ENCODE measurements around the gene HOOK2. TPM values are rescaled to one million over a fixed set of nuclear protein-coding genes. Genes with fewer than 3 reads are reported as not detected.

Gene HOOK2
- total RNA-seq, 1 donor from 2014 or later = 65.3 TPM

DNA sequence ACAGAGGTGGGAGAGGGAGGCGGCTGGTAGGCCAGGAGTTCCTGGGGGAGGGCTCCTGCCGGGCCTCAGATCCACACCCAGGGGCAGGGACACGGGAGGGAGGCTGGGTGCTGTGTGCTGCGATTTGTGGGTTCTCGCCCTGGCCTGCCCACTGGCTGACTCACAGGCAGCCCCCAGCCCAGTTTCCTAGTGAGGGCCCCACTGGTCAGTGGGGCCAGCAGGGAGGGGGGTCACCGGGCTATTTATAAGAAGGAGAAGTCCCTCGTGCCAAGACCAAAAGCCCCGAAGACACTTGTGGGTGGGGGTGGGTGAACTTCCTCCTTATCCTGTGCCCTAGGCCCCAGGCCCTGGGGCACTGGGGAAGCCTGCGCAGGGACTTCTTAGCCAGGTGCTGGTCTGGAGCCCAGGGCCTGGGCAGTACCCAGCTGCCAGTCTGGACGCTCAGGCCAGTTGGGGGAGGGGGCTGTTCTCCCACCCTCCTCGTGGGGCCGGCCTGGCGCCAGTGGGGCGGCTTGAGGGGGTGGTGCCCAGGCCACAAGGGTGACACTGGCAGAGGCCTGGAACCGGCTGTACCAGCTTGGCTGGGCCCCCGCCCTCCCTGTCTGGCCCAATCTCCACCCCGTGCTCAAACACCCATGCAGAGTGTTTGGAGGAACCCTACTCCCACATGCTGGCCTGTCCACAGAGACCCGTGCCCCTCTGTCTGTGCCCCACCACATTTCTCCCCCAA lies 11.0 kb upstream of the HOOK2 start:
- no peaks in the 10 kb centered on the region for H3K27me3 ChIP-seq
- intact Hi-C loops (cut with DNase I) = no loop called here
- peak overlapping the region; percentile 100 for H3K27ac ChIP-seq
- H3K4me3 ChIP-seq = peak overlapping the region; percentile 19
- peaks cover 74% of the 10 kb centered on the region for H3K4me1 ChIP-seq
- ATAC-seq (peak; percentile 51), DNase-seq (peak; percentile 97)
- no peaks in the 10 kb centered on the region for H3K36me3 ChIP-seq
- H3K9me3 ChIP-seq = no peaks in the 10 kb centered on the region
- TF ChIP-seq, protein P1, sequence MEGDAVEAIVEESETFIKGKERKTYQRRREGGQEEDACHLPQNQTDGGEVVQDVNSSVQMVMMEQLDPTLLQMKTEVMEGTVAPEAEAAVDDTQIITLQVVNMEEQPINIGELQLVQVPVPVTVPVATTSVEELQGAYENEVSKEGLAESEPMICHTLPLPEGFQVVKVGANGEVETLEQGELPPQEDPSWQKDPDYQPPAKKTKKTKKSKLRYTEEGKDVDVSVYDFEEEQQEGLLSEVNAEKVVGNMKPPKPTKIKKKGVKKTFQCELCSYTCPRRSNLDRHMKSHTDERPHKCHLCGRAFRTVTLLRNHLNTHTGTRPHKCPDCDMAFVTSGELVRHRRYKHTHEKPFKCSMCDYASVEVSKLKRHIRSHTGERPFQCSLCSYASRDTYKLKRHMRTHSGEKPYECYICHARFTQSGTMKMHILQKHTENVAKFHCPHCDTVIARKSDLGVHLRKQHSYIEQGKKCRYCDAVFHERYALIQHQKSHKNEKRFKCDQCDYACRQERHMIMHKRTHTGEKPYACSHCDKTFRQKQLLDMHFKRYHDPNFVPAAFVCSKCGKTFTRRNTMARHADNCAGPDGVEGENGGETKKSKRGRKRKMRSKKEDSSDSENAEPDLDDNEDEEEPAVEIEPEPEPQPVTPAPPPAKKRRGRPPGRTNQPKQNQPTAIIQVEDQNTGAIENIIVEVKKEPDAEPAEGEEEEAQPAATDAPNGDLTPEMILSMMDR (IDR thresholded peaks at IDR 0.05) = no peak

DNA sequence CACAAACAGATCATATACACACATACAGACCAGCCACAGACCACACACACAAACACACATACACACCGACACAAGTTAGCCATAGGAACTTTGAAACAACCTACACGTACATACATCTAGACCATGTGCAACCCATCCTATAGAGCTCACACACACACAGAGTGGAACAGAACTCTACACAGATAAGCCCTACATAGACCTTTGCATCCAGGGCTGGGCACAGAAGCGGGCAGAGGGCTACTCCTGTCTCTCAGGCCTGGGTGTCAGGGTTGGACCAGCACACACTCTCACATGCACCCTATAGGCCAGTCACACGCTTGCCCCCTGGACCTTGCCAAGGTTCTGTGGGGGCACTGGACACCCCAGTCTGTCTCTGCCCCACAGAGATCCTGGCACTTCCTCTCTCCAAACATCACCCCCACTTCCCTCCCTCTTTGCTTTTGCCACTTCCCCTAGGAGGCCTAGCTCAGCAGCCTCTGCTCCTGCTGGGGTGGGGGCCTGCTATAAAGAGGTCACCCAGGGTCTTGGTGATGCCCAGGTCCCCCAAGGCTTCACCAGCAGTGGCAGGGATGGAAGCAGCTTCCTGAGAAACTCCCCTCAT lies 10.2 kb upstream of the HOOK2 start:
- no peaks in the 10 kb centered on the region for H3K36me3 ChIP-seq
- H3K9me3 ChIP-seq = no peaks in the 10 kb centered on the region
- H3K4me1 ChIP-seq = peaks cover 74% of the 10 kb centered on the region
- H3K4me3 ChIP-seq = peak overlapping the region; percentile 19
- no peaks in the 10 kb centered on the region for H3K27me3 ChIP-seq
- TF ChIP-seq, protein P1 (IDR thresholded peaks at IDR 0.05) = no peak
- peak; percentile 0 for ATAC-seq
- intact Hi-C loops (cut with DNase I) = no loop called here
- peak overlapping the region; percentile 100 for H3K27ac ChIP-seq
- DNase-seq = peak; percentile 74

DNA sequence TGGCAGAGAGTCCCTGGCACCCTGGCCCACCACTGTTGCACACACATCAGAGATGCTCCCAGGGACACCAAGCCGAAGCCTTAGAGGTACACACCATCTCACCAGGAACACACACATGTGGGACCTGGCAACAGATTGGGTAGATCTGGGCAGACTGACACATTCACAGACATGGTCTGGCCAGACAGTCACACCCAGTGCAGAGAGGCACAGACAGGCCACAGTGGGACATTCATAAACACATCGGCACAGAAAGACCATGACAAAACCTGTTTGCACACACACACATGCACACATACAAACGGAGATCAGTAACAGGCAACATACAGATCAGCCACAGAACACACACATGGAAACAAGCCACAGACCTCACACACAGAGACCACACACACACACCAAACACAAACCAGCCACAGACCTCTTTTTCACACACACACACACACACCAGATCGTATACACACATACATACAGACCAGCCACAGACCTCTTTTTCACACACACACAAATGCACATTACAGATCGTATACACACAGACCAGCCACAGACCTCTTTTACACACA lies 9.6 kb upstream of the HOOK2 start:
- ATAC-seq (no peak), DNase-seq (no peak)
- peaks cover 74% of the 10 kb centered on the region for H3K4me1 ChIP-seq

DNA sequence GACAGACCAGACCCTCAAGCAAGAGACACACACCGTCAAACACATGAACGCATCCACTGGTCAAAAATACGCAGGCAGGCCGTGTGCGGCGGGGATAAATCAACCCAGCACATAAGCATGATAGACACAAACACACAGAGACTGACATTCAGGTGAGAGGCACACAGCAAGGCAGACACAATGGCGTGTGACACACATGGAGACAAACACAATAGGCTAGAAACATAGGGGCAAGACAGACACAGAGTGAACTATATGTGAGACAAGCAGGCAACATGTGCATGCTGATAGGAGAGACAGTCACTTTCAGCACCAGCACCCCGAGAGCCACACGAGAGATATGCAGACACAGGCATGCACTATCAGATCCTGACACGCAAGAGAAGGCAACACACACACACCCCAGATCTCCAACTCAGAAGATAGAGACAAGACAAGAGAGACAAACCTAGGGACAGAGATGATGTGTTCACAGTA lies 9.1 kb upstream of the HOOK2 start:
- Histone ChIP-seq H3K27me3 (no peaks in the 10 kb centered on the region), H3K36me3 (no peaks in the 10 kb centered on the region), H3K9me3 (no peaks in the 10 kb centered on the region), H3K4me3 (peak overlapping the region; percentile 56), H3K27ac (peak overlapping the region; percentile 100), H3K4me1 (peaks cover 75% of the 10 kb centered on the region)
- TF ChIP-seq, protein P1 (IDR thresholded peaks at IDR 0.05) = no peak
- no peak for ATAC-seq
- no peak for DNase-seq
- intact Hi-C loops (cut with DNase I) = no loop called here

More for the DNA sequence above, 9.6 kb upstream of the HOOK2 start:
- peak overlapping the region; percentile 100 for H3K27ac ChIP-seq
- no peaks in the 10 kb centered on the region for H3K9me3 ChIP-seq
- H3K27me3 ChIP-seq = no peaks in the 10 kb centered on the region
- intact Hi-C loops (cut with DNase I) = no loop called here
- H3K36me3 ChIP-seq = no peaks in the 10 kb centered on the region
- H3K4me3 ChIP-seq = peak overlapping the region; percentile 56
- TF ChIP-seq, protein P1 (IDR thresholded peaks at IDR 0.05) = no peak

DNA sequence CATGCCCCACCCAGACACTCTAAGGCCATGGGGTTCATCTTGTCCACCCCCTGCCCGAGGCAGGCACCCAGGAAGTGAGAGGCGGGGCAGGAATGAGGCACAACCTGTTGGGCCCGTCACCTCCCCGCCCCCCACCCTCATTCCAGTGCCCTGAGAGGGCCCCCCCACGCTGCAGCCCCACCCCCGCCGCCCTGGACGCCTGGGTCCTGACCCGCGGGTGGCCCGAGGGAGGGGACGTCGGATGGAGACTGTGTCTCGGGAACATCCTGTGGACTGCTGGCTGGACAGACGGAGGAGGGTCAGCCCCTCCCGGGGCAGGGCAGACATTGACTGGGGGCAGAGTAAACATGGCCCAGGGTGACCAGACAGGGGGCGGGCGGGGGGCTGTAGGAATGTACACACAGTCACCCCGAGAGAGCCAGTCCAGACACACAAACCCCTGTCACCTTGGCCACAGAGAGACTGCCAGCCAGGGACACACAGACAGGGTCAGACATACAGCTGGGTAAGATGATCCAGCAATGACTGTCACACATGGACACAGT lies 8.6 kb upstream of the HOOK2 start:
- peak; percentile 21 for ATAC-seq
- TF ChIP-seq, protein P1 (IDR thresholded peaks at IDR 0.05) = no peak
- Histone ChIP-seq H3K36me3 (no peaks in the 10 kb centered on the region), H3K27me3 (no peaks in the 10 kb centered on the region), H3K27ac (peak overlapping the region; percentile 100), H3K4me1 (peaks cover 75% of the 10 kb centered on the region), H3K9me3 (no peaks in the 10 kb centered on the region), H3K4me3 (peak overlapping the region; percentile 56)
- DNase-seq = peak; percentile 87
- intact Hi-C loops (cut with DNase I) = no loop called here
